ENCODE measurements around the gene MLPH.

DNA sequence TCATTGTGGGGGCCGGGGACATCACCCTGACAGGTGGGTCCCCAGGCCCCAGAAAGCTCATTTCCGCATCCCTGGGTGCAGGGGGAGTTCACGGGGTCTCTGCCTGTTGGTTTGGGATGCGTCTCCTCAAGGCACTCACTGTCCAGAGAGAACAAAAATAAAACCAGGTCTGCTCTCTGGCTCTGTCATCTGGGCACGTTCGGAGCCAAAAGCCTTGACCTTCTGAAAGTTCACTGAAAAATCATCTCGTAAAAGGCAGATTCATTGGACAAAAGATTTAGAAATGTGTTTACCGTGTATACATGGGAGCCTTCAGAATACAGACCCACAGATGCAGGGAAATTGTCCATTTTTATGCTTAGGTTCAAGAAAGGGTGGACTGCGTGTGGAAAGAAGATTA, 26.6 kb downstream of the MLPH start:
- TF ChIP-seq, protein P1, sequence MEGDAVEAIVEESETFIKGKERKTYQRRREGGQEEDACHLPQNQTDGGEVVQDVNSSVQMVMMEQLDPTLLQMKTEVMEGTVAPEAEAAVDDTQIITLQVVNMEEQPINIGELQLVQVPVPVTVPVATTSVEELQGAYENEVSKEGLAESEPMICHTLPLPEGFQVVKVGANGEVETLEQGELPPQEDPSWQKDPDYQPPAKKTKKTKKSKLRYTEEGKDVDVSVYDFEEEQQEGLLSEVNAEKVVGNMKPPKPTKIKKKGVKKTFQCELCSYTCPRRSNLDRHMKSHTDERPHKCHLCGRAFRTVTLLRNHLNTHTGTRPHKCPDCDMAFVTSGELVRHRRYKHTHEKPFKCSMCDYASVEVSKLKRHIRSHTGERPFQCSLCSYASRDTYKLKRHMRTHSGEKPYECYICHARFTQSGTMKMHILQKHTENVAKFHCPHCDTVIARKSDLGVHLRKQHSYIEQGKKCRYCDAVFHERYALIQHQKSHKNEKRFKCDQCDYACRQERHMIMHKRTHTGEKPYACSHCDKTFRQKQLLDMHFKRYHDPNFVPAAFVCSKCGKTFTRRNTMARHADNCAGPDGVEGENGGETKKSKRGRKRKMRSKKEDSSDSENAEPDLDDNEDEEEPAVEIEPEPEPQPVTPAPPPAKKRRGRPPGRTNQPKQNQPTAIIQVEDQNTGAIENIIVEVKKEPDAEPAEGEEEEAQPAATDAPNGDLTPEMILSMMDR (conservative IDR thresholded peaks at IDR 0.05; ENCODE audit: low read depth, low read length), result no peak
- TF ChIP-seq POLR2A (IDR thresholded peaks at IDR 0.05; ENCODE audit: low read depth, low read length) (no peak), CHD1 (IDR thresholded peaks at IDR 0.05; ENCODE audit: low read depth, low read length) (no peak), RAD21 (IDR thresholded peaks at IDR 0.05; ENCODE audit: low read length) (no peak), RFX5 (IDR thresholded peaks at IDR 0.05; ENCODE audit: low read depth, low read length) (no peak), MXI1 (IDR thresholded peaks at IDR 0.05; ENCODE audit: borderline replicate concordance, low read depth, low read length) (no peak), MAFK (IDR thresholded peaks at IDR 0.05; ENCODE audit: low read depth, low read length) (no peak), CEBPB (IDR thresholded peaks at IDR 0.05; ENCODE audit: low read depth, low read length) (no peak), SMC3 (IDR thresholded peaks at IDR 0.05; ENCODE audit: low read depth, low read length) (no peak), RCOR1 (IDR thresholded peaks at IDR 0.05; ENCODE audit: insufficient replicate concordance, low read length) (no peak)
- TF ChIP-seq, protein P2, sequence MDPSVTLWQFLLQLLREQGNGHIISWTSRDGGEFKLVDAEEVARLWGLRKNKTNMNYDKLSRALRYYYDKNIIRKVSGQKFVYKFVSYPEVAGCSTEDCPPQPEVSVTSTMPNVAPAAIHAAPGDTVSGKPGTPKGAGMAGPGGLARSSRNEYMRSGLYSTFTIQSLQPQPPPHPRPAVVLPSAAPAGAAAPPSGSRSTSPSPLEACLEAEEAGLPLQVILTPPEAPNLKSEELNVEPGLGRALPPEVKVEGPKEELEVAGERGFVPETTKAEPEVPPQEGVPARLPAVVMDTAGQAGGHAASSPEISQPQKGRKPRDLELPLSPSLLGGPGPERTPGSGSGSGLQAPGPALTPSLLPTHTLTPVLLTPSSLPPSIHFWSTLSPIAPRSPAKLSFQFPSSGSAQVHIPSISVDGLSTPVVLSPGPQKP (IDR thresholded peaks at IDR 0.05; ENCODE audit: borderline replicate concordance, low read depth, low read length), result no peak
- TF ChIP-seq, protein P3, sequence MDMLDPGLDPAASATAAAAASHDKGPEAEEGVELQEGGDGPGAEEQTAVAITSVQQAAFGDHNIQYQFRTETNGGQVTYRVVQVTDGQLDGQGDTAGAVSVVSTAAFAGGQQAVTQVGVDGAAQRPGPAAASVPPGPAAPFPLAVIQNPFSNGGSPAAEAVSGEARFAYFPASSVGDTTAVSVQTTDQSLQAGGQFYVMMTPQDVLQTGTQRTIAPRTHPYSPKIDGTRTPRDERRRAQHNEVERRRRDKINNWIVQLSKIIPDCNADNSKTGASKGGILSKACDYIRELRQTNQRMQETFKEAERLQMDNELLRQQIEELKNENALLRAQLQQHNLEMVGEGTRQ (IDR thresholded peaks at IDR 0.05; ENCODE audit: low read depth, low read length), result no peak

Measured in IMR-90 (cell line).